Activated CD4-positive, alpha-beta T cell treated with anti-CD3 and anti-CD28 coated beads, Interleukin-2, amount 10 ng/mL, durations not matched to agents 7 days and 5 days (primary cell): Measurements from ENCODE around the gene SMARCAL1. TPM values are rescaled to one million over a fixed set of nuclear protein-coding genes. Genes with fewer than 3 reads are reported as not detected.

Experiments
- CTCF ChIA-PET: fragments of 350-600 bp; sonication (Branson Sonifier 250); formaldehyde crosslinking; loops from one replicate; lab custom pipeline; 2021; ENCODE audit warnings: antibody characterized with exemption; lab: Charles Lee
- POLR2A ChIA-PET: fragments of 350-600 bp; sonication (Branson Sonifier 250); formaldehyde crosslinking; loops from one replicate; lab custom pipeline; 2021; ENCODE audit warnings: antibody characterized with exemption; lab: Charles Lee
- DNase-seq: peaks from one replicate; pipeline ENCODE4 v3.0.0-alpha.2; 2020
- H3K27ac Mint-ChIP-seq: one replicate; pipeline ENCODE4 v1.8.0; 2021; ENCODE audit warnings: mild to moderate bottlenecking, moderate library complexity, mixed read lengths
- H3K27me3 Mint-ChIP-seq: one replicate; pipeline ENCODE4 v1.8.0; 2021; ENCODE audit warnings: mixed read lengths
- H3K36me3 Mint-ChIP-seq: one replicate; pipeline ENCODE4 v1.8.0; 2021; ENCODE audit warnings: low read depth, mixed read lengths
- H3K4me1 Mint-ChIP-seq: one replicate; pipeline ENCODE4 v1.8.0; 2021; ENCODE audit warnings: mixed read lengths
- H3K4me3 Mint-ChIP-seq: one replicate; pipeline ENCODE4 v1.8.0; 2021; ENCODE audit warnings: mild to moderate bottlenecking, moderate library complexity, mixed read lengths
- H3K9me3 Mint-ChIP-seq: one replicate; pipeline ENCODE4 v1.8.0; 2021; ENCODE audit warnings: mixed read lengths
- total RNA-seq, 2 experiments: library from RNA; stranded (reverse); gene quantifications; one replicate each; pipeline ENCODE4 v1.2.3, GENCODE V29; 2021

The SMARCAL1 gene
- total RNA-seq, 2 experiments from 2014 or later = 27.5 to 28.7 TPM

- POLR2A ChIA-PET = no interaction called here
- Mint-ChIP-seq H3K4me3 (peak overlapping the region; percentile 15), H3K27me3 (no peaks in the 10 kb centered on the region), H3K27ac (peak overlapping the region; percentile 68), H3K9me3 (no peaks in the 10 kb centered on the region), H3K36me3 (peaks cover 39% of the 10 kb centered on the region), H3K4me1 (peaks cover 18% of the 10 kb centered on the region)
- CTCF ChIA-PET = interaction anchor here (1.3 kb wide), 1 partner anchor 40 kb away, joined by 3 read pairs; no protein-coding TSS in a partner anchor
- DNase-seq = peak; percentile 46
Observed at GRCh38 chr2:216474925-216475670, 62.8 kb downstream of the SMARCAL1 start.

GRCh38 chr2:216475767-216476166 lies 63.5 kb downstream of the SMARCAL1 start:
- H3K27ac Mint-ChIP-seq = peak overlapping the region; percentile 68
- CTCF ChIA-PET = interaction anchor here (1.3 kb wide), 1 partner anchor 41 kb away, joined by 3 read pairs; no protein-coding TSS in a partner anchor

GRCh38 chr2:216477283-216478035 lies 65.2 kb downstream of the SMARCAL1 start:
- Mint-ChIP-seq H3K36me3 (peaks cover 47% of the 10 kb centered on the region), H3K4me3 (no peak overlapping the region), H3K4me1 (peaks cover 18% of the 10 kb centered on the region), H3K9me3 (no peaks in the 10 kb centered on the region), H3K27me3 (no peaks in the 10 kb centered on the region), H3K27ac (no peak overlapping the region)
- DNase-seq = no peak
- POLR2A ChIA-PET = no interaction called here
- CTCF ChIA-PET = interaction anchor here (0.6 to 1.5 kb wide), 3 partner anchors 12 to 268 kb away, joined by 3 read pairs; no protein-coding TSS in a partner anchor

More at GRCh38 chr2:216475767-216476166, 63.5 kb downstream of the SMARCAL1 start:
- Mint-ChIP-seq H3K4me1 (peaks cover 18% of the 10 kb centered on the region), H3K27me3 (no peaks in the 10 kb centered on the region), H3K36me3 (peaks cover 43% of the 10 kb centered on the region), H3K4me3 (no peak overlapping the region), H3K9me3 (no peaks in the 10 kb centered on the region)
- POLR2A ChIA-PET = no interaction called here
- no peak for DNase-seq

GRCh38 chr2:216478151-216478550 lies 65.9 kb downstream of the SMARCAL1 start:
- Mint-ChIP-seq H3K27ac (no peak overlapping the region), H3K4me1 (peaks cover 18% of the 10 kb centered on the region), H3K27me3 (no peaks in the 10 kb centered on the region), H3K36me3 (peaks cover 52% of the 10 kb centered on the region), H3K9me3 (no peaks in the 10 kb centered on the region), H3K4me3 (no peak overlapping the region)
- ChIA-PET CTCF (interaction anchor here (1.5 kb wide), 2 partner anchors 11 to 14 kb away, joined by 3 read pairs; no protein-coding TSS in a partner anchor), POLR2A (no interaction called here)
- no peak for DNase-seq

GRCh38 chr2:216478791-216479190 lies 66.5 kb downstream of the SMARCAL1 start:
- no peak overlapping the region for H3K4me3 Mint-ChIP-seq
- peaks cover 18% of the 10 kb centered on the region for H3K4me1 Mint-ChIP-seq
- H3K27ac Mint-ChIP-seq = peak overlapping the region; percentile 25
- CTCF ChIA-PET = interaction anchor here (1.5 kb wide), 2 partner anchors 11 to 13 kb away, joined by 3 read pairs; no protein-coding TSS in a partner anchor
- POLR2A ChIA-PET = no interaction called here
- H3K27me3 Mint-ChIP-seq = no peaks in the 10 kb centered on the region
- no peak for DNase-seq
- H3K9me3 Mint-ChIP-seq = no peaks in the 10 kb centered on the region
- H3K36me3 Mint-ChIP-seq = peaks cover 50% of the 10 kb centered on the region

GRCh38 chr2:216480221-216480620 lies 67.9 kb downstream of the SMARCAL1 start:
- Mint-ChIP-seq H3K9me3 (no peaks in the 10 kb centered on the region), H3K4me3 (no peak overlapping the region), H3K4me1 (peaks cover 10% of the 10 kb centered on the region), H3K36me3 (peaks cover 49% of the 10 kb centered on the region), H3K27me3 (no peaks in the 10 kb centered on the region), H3K27ac (no peak overlapping the region)
- ChIA-PET POLR2A (no interaction called here), CTCF (interaction anchor here (1.9 kb wide), 1 partner anchor 18 kb away, joined by 4 read pairs; the partner anchor contains the start of gene RPL37A)
- DNase-seq = no peak

- no peaks in the 10 kb centered on the region for H3K9me3 Mint-ChIP-seq
- CTCF ChIA-PET = interaction anchor here (0.9 kb wide), 1 partner anchor 14 kb away, joined by 3 read pairs; no protein-coding TSS in a partner anchor
- H3K27ac Mint-ChIP-seq = no peak overlapping the region
- no peaks in the 10 kb centered on the region for H3K4me1 Mint-ChIP-seq
- H3K36me3 Mint-ChIP-seq = peaks cover 31% of the 10 kb centered on the region
- no peak for DNase-seq
- H3K27me3 Mint-ChIP-seq = no peaks in the 10 kb centered on the region
- no peak overlapping the region for H3K4me3 Mint-ChIP-seq
- POLR2A ChIA-PET = interaction anchor here (1.4 kb wide), 1 partner anchor 16 kb away, joined by 3 read pairs; the partner anchor contains the start of gene RPL37A
Observed at GRCh38 chr2:216482640-216483039, 70.4 kb downstream of the SMARCAL1 start.

GRCh38 chr2:216485237-216485636 lies 73.0 kb downstream of the SMARCAL1 start:
- Mint-ChIP-seq H3K4me1 (peaks cover 5% of the 10 kb centered on the region), H3K27ac (no peak overlapping the region), H3K36me3 (peaks cover 17% of the 10 kb centered on the region), H3K4me3 (no peak overlapping the region), H3K9me3 (no peaks in the 10 kb centered on the region), H3K27me3 (no peaks in the 10 kb centered on the region)
- CTCF ChIA-PET = no interaction called here
- POLR2A ChIA-PET = no interaction called here
- no peak for DNase-seq

- Mint-ChIP-seq H3K36me3 (peaks cover 13% of the 10 kb centered on the region), H3K4me1 (peaks cover 5% of the 10 kb centered on the region), H3K4me3 (no peak overlapping the region), H3K27me3 (no peaks in the 10 kb centered on the region), H3K9me3 (no peaks in the 10 kb centered on the region), H3K27ac (no peak overlapping the region)
- CTCF ChIA-PET = no interaction called here
- no peak for DNase-seq
- POLR2A ChIA-PET = no interaction called here
Observed at GRCh38 chr2:216485745-216486144, 73.5 kb downstream of the SMARCAL1 start.

GRCh38 chr2:216486271-216486670 lies 74.0 kb downstream of the SMARCAL1 start:
- peaks cover 5% of the 10 kb centered on the region for H3K4me1 Mint-ChIP-seq
- POLR2A ChIA-PET = no interaction called here
- peaks cover 11% of the 10 kb centered on the region for H3K36me3 Mint-ChIP-seq
- H3K27me3 Mint-ChIP-seq = no peaks in the 10 kb centered on the region
- no peak for DNase-seq
- no peak overlapping the region for H3K27ac Mint-ChIP-seq
- no peak overlapping the region for H3K4me3 Mint-ChIP-seq
- CTCF ChIA-PET = no interaction called here
- H3K9me3 Mint-ChIP-seq = no peaks in the 10 kb centered on the region

- no peaks in the 10 kb centered on the region for H3K27me3 Mint-ChIP-seq
- no peaks in the 10 kb centered on the region for H3K9me3 Mint-ChIP-seq
- peaks cover 5% of the 10 kb centered on the region for H3K4me1 Mint-ChIP-seq
- no peak overlapping the region for H3K4me3 Mint-ChIP-seq
- POLR2A ChIA-PET = no interaction called here
- peaks cover 9% of the 10 kb centered on the region for H3K36me3 Mint-ChIP-seq
- DNase-seq = no peak
- CTCF ChIA-PET = no interaction called here
- no peak overlapping the region for H3K27ac Mint-ChIP-seq
Observed at GRCh38 chr2:216486708-216487107, 74.4 kb downstream of the SMARCAL1 start.

GRCh38 chr2:216490061-216490460 lies 77.8 kb downstream of the SMARCAL1 start:
- no peaks in the 10 kb centered on the region for H3K27me3 Mint-ChIP-seq
- ChIA-PET POLR2A (no interaction called here), CTCF (no interaction called here)
- DNase-seq = no peak
- no peaks in the 10 kb centered on the region for H3K36me3 Mint-ChIP-seq
- H3K27ac Mint-ChIP-seq = no peak overlapping the region
- no peak overlapping the region for H3K4me3 Mint-ChIP-seq
- H3K4me1 Mint-ChIP-seq = peaks cover 5% of the 10 kb centered on the region
- H3K9me3 Mint-ChIP-seq = no peaks in the 10 kb centered on the region
